DOHH2 (cell line): Measurements from ENCODE around the gene OR8B4.
"Not testable (repeated sequence)": the region's sequence is repeated elsewhere in the genome, so short reads cannot be mapped to it uniquely, and the experiment has no call there.

Source experiments
- H3F3A ChIP-seq: fragments of 200-600 bp; sonication (generic), shearing (Covaris generic); 2 replicates; pipeline ENCODE4 v1.6.0; 2016; ENCODE audit warnings: antibody characterized with exemption, mild to moderate bottlenecking; ENCODE audit not compliant: control insufficient read depth, insufficient read depth
- H3K27ac ChIP-seq: fragments of 200-600 bp; sonication (generic); 2 replicates; pipeline ENCODE4 v1.5.1; 2014; ENCODE audit warnings: low read depth, mild to moderate bottlenecking, low read length, moderate library complexity
- H3K27me3 ChIP-seq: fragments of 200-600 bp; sonication (generic); 2 replicates; pipeline ENCODE4 v1.6.1; 2014; ENCODE audit warnings: mild to moderate bottlenecking, low read length, mixed read lengths; ENCODE audit not compliant: control insufficient read depth
- H3K36me3 ChIP-seq: fragments of 200-600 bp; sonication (generic); 2 replicates; pipeline ENCODE4 v1.6.1; 2014; ENCODE audit warnings: mild to moderate bottlenecking, low read length, moderate library complexity, mixed read lengths; ENCODE audit not compliant: control insufficient read depth
- H3K4me1 ChIP-seq: fragments of 200-600 bp; sonication (generic); 2 replicates; pipeline ENCODE4 v1.6.1; 2014; ENCODE audit warnings: mild to moderate bottlenecking, low read length, mixed read lengths; ENCODE audit not compliant: control insufficient read depth
- H3K4me2 ChIP-seq: fragments of 200-600 bp; sonication (generic); 2 replicates; pipeline ENCODE4 v1.6.0; 2014; ENCODE audit warnings: mild to moderate bottlenecking, low read length, moderate library complexity
- H3K4me3 ChIP-seq: fragments of 200-600 bp; sonication (generic); 2 replicates; pipeline ENCODE4 v1.5.1; 2014; ENCODE audit warnings: mild to moderate bottlenecking, low read length, mixed read lengths
- H3K79me2 ChIP-seq: fragments of 200-600 bp; sonication (generic); 2 replicates; pipeline ENCODE4 v1.6.1; 2014; ENCODE audit warnings: mild to moderate bottlenecking, low read length, mixed read lengths; ENCODE audit not compliant: control insufficient read depth
- H3K9me2 ChIP-seq: fragments of 200-600 bp; sonication (generic); replicated peaks from 2 replicates; pipeline ENCODE4 v1.6.1; 2014; ENCODE audit warnings: mild to moderate bottlenecking, low read length, mixed read lengths; ENCODE audit not compliant: control insufficient read depth
- H3K9me3 ChIP-seq: fragments of 200-600 bp; sonication (generic); 2 replicates; pipeline ENCODE4 v1.6.1; 2014; ENCODE audit warnings: antibody characterized with exemption, low read length, mixed read lengths; ENCODE audit not compliant: control insufficient read depth, insufficient read depth
- H4K20me1 ChIP-seq: fragments of 200-600 bp; sonication (generic); 2 replicates; pipeline ENCODE4 v1.6.0; 2014; ENCODE audit warnings: low read depth, mild to moderate bottlenecking, antibody characterized with exemption, low read length, moderate library complexity; ENCODE audit not compliant: control insufficient read depth, insufficient read depth
- EZH2phosphoT487 ChIP-seq: fragments of 200-600 bp; sonication (generic); IDR thresholded peaks from 2 replicates; pipeline ENCODE4 v1.6.1; 2017; ENCODE audit warnings: borderline replicate concordance, mild to moderate bottlenecking, antibody characterized with exemption, low read length, moderate library complexity, mixed read lengths
- TF ChIP-seq, protein P1 (sequence below): fragments of 200-600 bp; sonication (generic); IDR thresholded peaks from one replicate; pipeline ENCODE4 v1.5.1; 2014; ENCODE audit warnings: antibody characterized with exemption, mild to moderate bottlenecking, low read depth, low read length; ENCODE audit not compliant: poor library complexity, severe bottlenecking

Gene OR8B4

DNA sequence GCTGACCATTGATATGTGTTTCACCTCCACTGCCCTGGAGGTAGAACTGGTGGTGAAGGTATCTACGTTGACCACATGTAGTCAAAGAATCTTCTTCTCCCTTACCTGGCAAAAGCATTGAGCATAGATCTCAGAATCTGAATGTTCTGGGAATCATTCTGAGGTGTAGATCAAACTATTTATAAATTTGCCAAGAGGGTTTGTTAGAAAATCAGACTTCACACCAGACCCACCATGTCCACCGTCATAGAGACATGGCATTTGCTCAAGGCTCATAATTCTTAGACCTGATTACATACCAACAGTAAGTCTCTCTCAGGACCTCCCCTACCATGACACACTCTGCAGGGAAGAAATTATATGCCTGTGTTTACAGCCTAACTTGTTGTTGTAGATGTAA, 40.3 kb downstream of the OR8B4 start, which contains the start of gene OR8B2:
TSS of gene OR8B2 (minus strand) at position 101 of the 400 bp plus-strand sequence. CDS start 1,156 bp downstream, outside the sequence.
- no peaks in the 10 kb centered on the region for H3K36me3 ChIP-seq
- H3F3A ChIP-seq: no peaks in the 10 kb centered on the region
- H3K9me2 ChIP-seq: no peaks in the 10 kb centered on the region
- H3K79me2 ChIP-seq: no peaks in the 10 kb centered on the region
- no peaks in the 10 kb centered on the region for H3K4me1 ChIP-seq
- no peaks in the 10 kb centered on the region for H3K9me3 ChIP-seq
- no peak within 1 kb of the TSS for H3K4me2 ChIP-seq
- no peaks in the 10 kb centered on the region for H4K20me1 ChIP-seq
- no peaks in the 10 kb centered on the region for H3K27me3 ChIP-seq
- TF ChIP-seq, protein P1, sequence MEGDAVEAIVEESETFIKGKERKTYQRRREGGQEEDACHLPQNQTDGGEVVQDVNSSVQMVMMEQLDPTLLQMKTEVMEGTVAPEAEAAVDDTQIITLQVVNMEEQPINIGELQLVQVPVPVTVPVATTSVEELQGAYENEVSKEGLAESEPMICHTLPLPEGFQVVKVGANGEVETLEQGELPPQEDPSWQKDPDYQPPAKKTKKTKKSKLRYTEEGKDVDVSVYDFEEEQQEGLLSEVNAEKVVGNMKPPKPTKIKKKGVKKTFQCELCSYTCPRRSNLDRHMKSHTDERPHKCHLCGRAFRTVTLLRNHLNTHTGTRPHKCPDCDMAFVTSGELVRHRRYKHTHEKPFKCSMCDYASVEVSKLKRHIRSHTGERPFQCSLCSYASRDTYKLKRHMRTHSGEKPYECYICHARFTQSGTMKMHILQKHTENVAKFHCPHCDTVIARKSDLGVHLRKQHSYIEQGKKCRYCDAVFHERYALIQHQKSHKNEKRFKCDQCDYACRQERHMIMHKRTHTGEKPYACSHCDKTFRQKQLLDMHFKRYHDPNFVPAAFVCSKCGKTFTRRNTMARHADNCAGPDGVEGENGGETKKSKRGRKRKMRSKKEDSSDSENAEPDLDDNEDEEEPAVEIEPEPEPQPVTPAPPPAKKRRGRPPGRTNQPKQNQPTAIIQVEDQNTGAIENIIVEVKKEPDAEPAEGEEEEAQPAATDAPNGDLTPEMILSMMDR: no peak
- TF ChIP-seq EZH2phosphoT487: no peak
- no peak within 1 kb of the TSS for H3K27ac ChIP-seq
- H3K4me3 ChIP-seq: no peak within 1 kb of the TSS

DNA sequence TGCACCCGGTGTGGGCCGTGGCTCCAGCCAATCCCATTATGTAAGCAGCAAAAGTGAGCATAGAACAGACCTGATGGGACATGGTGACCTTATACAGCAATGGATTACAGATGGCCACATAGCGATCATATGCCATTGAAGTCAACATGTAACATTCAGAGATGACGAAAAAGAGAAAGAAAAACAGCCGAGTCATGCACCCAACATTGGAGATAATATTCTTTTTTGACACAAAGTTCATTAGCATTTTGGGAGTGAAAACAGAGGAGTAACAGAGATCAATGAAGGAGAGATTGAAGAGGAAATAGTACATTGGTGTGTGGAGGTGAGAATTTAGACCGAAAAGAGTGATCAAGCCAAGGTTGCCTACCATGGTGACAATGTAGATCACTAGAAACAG, 41.8 kb downstream of the OR8B4 start:
- not testable (repeated sequence) for H3K79me2 ChIP-seq

DNA sequence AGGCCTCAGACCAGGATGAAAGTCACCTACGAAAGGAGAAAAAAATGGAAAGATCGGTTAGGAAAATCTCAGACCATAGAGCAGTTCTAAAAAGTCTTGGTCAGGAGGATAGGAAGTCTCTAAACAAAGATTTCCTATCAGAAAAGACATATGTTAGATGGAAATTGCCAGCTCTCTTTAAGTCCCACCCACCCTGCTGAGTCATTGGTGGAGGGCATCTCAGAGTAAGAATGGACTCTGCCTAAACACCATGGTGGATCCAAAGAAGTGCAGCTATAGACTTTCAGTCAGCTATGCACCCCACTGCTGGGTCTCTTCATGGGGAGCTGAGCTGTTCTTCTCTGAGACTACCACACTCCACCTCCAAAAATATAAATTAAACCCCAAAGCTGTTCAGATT, 44.1 kb downstream of the OR8B4 start:
- Histone ChIP-seq H3K9me3 (no peaks in the 10 kb centered on the region), H3K4me3 (no peak overlapping the region)
- TF ChIP-seq EZH2phosphoT487: no peak
- TF ChIP-seq, protein P1: no peak

More for the DNA sequence above, 41.8 kb downstream of the OR8B4 start:
- H3K27ac ChIP-seq, H4K20me1 ChIP-seq, H3K4me3 ChIP-seq, H3K4me2 ChIP-seq, H3K27me3 ChIP-seq, H3K4me1 ChIP-seq, H3K9me3 ChIP-seq, H3K9me2 ChIP-seq, H3F3A ChIP-seq, H3K36me3 ChIP-seq: not testable (repeated sequence)

DNA sequence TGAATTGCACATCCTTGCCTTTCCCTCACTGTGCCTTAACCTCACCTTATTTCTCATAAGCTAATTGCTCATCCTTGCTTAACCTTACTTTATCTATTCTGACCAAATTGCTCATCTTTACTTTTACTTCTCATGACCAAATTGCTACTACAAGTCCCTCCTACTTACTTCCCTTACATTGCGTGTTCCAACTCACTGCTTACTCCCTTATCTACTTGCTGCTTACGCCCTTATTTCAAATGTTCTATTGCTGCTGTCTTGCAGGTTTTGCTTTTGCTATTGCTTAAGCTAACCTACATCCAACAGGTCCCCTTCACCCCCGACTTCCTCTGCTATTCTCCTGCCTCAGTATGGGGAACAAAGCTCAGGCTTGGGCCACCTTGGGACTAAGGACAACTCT, 48.4 kb downstream of the OR8B4 start:
- no peaks in the 10 kb centered on the region; the same call in 1 of the 2 replicates for H3K9me2 ChIP-seq
- no peaks in the 10 kb centered on the region for H3K27me3 ChIP-seq
- no peaks in the 10 kb centered on the region for H3K36me3 ChIP-seq
- H3K4me1 ChIP-seq: no peaks in the 10 kb centered on the region
- H3K79me2 ChIP-seq: no peaks in the 10 kb centered on the region
- H3K4me2 ChIP-seq: no peak overlapping the region
- no peaks in the 10 kb centered on the region for H4K20me1 ChIP-seq
- H3K9me3 ChIP-seq: no peaks in the 10 kb centered on the region
- H3K4me3 ChIP-seq: no peak overlapping the region
- no peaks in the 10 kb centered on the region for H3F3A ChIP-seq
- no peak overlapping the region for H3K27ac ChIP-seq
- TF ChIP-seq EZH2phosphoT487: no peak
- TF ChIP-seq, protein P1: no peak

More for the DNA sequence above, 44.1 kb downstream of the OR8B4 start:
- no peaks in the 10 kb centered on the region for H3K4me1 ChIP-seq
- H3K36me3 ChIP-seq: no peaks in the 10 kb centered on the region
- H3K27ac ChIP-seq: no peak overlapping the region
- no peaks in the 10 kb centered on the region for H3K27me3 ChIP-seq
- H3K4me2 ChIP-seq: no peak overlapping the region
- no peaks in the 10 kb centered on the region for H4K20me1 ChIP-seq
- no peaks in the 10 kb centered on the region for H3K79me2 ChIP-seq
- H3K9me2 ChIP-seq: no peaks in the 10 kb centered on the region; the same call in 1 of the 2 replicates
- H3F3A ChIP-seq: no peaks in the 10 kb centered on the region
